Measurements from ENCODE around the gene TJP2.

DNA sequence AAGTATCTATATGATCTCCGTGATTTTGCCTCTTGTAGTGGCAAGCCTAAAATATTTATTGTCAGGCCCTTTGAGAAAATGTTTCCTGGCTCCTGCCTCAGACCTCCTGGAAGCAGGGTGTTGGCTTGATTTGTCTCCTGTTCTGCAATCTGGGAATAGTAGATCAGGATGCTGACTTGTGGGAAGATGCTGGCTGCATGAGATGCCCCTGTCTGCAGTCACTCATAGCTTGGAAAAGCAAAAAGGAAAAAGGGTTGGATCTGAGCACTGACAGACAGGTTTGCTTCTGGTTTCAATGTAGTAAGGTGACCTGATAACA, 16.7 kb downstream of the TJP2 start:
- no peak for TF ChIP-seq POLR2A (IDR thresholded peaks at IDR 0.05; ENCODE audit: low read length)
- TF ChIP-seq GATA1 (IDR thresholded peaks at IDR 0.05; ENCODE audit: low read depth, low read length), result no peak
